ENCODE measurements around the gene CDK5RAP3. TPM values are rescaled to one million over a fixed set of nuclear protein-coding genes. Genes with fewer than 3 reads are reported as not detected.

Gene CDK5RAP3, protein sequence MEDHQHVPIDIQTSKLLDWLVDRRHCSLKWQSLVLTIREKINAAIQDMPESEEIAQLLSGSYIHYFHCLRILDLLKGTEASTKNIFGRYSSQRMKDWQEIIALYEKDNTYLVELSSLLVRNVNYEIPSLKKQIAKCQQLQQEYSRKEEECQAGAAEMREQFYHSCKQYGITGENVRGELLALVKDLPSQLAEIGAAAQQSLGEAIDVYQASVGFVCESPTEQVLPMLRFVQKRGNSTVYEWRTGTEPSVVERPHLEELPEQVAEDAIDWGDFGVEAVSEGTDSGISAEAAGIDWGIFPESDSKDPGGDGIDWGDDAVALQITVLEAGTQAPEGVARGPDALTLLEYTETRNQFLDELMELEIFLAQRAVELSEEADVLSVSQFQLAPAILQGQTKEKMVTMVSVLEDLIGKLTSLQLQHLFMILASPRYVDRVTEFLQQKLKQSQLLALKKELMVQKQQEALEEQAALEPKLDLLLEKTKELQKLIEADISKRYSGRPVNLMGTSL
- 63.2 and 66.2 TPM in 2 replicates for total RNA-seq

DNA sequence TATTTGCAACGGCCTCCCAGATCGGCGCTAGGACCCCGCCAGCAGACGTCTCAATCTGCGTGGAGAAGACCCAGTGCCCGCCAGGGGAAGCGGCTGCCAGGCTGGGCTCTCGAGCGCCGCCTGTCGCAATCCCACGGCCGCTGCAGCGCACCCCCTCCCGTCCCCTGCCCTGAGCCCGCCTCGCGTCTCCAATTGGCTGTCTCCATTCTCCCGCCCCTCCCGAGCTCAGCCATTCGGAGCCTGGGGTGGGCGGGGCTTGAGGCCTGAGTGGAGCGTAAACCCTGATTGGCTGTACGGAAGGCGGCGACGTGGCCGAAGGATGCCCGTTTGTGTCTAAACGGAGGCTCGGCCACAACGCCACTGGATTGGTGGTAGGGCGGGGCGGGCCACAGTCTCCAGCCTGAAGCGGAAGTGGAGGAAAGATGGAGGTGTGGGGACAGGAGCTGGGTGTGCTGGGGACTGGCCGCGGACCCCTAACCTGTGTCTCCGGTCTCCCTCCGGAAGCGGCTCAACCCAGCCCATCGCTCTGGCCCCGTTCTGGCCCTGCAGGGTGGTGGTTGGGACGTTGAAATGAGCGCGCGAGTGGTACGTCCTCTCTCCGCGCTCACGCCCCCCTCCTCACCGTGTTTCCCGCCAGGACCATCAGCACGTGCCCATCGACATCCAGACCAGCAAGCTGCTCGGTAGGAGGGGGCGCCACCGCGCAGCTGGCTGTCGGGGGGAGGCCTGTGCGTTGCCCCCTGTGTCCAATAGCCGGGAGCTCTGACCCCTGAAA is at the start of gene CDK5RAP3:
Gene CDK5RAP3, plus strand, starts transcription at position 389 of the 775 bp plus-strand sequence. Its CDS starts 34 bp downstream, at position 423.

DNA sequence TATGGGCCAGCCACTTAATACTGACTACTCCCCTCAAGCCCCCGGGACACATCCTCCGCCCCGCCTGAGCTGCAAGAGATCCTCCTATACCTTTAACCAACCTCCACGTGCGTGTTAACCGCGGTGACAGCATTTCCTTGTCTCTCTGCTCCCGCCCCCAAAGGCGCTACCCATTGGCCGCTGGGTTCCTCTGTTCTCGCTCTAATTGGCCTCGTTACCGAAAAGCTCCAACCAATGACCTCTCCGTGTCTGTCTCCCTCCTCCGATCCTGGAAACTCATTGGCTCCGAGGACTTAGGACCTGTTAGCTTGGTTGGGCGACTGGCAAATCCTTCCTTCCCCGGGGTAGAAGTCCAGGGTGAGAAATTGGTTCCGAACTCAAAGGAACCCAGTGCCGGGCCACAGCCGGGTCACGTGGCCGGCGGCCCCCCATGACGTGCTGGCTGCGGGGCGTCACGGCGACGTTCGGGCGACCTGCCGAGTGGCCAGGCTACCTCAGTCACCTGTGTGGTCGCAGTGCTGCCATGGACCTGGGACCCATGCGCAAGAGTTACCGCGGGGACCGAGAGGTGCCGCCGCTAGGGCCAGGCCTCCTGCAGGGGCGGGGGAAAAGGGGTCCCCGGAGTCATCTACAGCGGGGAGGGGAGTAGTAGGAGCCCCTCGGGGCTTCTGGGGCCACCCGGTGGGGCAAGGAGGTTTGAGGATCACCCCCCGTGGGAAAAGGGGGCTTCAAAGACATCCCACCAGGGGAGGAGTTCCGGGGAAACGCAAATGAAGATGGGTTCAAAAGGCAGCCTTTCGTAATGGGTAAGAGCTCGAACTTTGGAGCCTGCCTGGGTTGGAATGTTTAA is 29.4 kb upstream of the CDK5RAP3 start, which contains the start of gene PNPO:
Gene PNPO, plus strand, starts transcription at position 326 of the 850 bp plus-strand sequence. Its CDS starts 105 bp downstream, at position 431.

DNA sequence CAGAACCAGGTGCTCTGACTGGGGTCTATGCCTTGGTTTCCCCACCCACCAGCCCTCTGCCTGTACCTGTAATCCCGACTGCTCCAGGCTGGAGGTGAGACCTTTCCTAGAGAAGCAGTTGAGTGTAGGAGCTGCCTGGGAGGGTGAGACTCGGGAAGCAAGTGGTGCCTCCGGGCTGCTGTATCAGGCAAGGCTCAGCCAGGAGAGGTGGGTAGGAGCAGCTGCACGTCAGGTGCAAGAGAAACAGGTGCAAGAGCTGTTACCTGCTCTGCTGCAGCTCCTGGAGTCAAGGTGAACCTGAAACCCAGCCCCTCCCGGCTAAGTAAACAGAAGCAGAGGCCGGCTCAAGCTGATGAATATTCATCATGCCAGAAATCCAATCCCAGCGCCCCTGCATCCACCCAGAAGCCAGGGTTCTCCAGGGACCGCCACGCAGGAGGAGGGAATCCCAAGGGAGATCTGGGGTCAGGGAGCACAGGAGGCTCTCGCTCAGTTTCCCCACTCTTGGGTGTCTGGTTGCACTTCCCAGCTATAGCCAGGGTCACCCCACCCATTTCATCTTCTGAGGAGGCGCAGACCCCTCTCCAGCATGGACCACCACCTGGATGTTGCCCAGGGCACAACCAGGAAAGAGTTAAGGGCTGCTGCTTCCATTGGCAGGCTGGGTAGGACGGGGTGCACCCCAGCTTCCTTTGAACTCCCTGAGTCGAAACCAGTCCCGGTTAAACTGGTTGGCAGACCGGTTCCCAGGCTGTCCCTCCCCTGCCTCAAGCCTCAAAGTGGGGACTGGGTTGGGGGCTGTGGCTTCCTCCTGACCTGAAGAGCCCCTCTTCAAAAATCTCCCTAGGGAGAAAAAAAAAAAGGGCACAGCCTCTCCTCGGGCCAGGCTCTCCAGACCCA is 13.1 kb upstream of the CDK5RAP3 start, which contains the start of gene PRR15L:
Gene PRR15L, minus strand, starts transcription at position 293 of the 900 bp plus-strand sequence. CDS start 4,649 bp downstream, outside the sequence.

Other genes starting within 250 kb of the CDK5RAP3 start
- not detected in 2 replicates for gene TBX21, start 237.9 kb upstream of the CDK5RAP3 start, total RNA-seq
- 5.2 and 18.1 TPM in 2 replicates for gene OSBPL7, start 149.3 kb upstream of the CDK5RAP3 start, total RNA-seq
- gene MRPL10, start 139.6 kb upstream of the CDK5RAP3 start, total RNA-seq: 51.2 and 95.3 TPM in 2 replicates
- gene LRRC46, start 139.4 kb upstream of the CDK5RAP3 start, total RNA-seq: 0.16 TPM in 1 of 2 replicates, not detected in the other
- 23.6 and 46.4 TPM in 2 replicates for gene SCRN2, start 129.8 kb upstream of the CDK5RAP3 start, total RNA-seq
- 0.38 and 0.65 TPM in 2 replicates for gene SP6, start 120.0 kb upstream of the CDK5RAP3 start, total RNA-seq
- gene SP2, start 74.9 kb upstream of the CDK5RAP3 start, total RNA-seq: 4.9 and 6.0 TPM in 2 replicates
- gene PNPO, start 29.5 kb upstream of the CDK5RAP3 start, total RNA-seq: 23.1 and 33.1 TPM in 2 replicates
- gene PRR15L, start 13.2 kb upstream of the CDK5RAP3 start, total RNA-seq: 1.3 TPM in 1 of 2 replicates, not detected in the other
- 10.6 and 23.1 TPM in 2 replicates for gene COPZ2, start 66.7 kb downstream of the CDK5RAP3 start, total RNA-seq
- 129 and 133 TPM in 2 replicates for gene NFE2L1, start 77.2 kb downstream of the CDK5RAP3 start, total RNA-seq
- gene CBX1, start 130.4 kb downstream of the CDK5RAP3 start, total RNA-seq: 25.2 and 53.6 TPM in 2 replicates
- gene SNX11, start 136.7 kb downstream of the CDK5RAP3 start, total RNA-seq: 10.6 and 13.2 TPM in 2 replicates